AG08396 (cell line): ENCODE data around the gene CAMTA1.

Experiments
- DNase-seq: peaks from one replicate; pipeline ENCODE4 v3.0.0; 2012; ENCODE audit warnings: low spot score, mixed read lengths

Gene CAMTA1

GRCh38 chr1:7656557-7657215, 871.4 kb downstream of the CAMTA1 start:
- DNase-seq, result no peak

- DNase-seq, result no peak
Measured at GRCh38 chr1:7657287-7658016, 872.2 kb downstream of the CAMTA1 start.

DNA sequence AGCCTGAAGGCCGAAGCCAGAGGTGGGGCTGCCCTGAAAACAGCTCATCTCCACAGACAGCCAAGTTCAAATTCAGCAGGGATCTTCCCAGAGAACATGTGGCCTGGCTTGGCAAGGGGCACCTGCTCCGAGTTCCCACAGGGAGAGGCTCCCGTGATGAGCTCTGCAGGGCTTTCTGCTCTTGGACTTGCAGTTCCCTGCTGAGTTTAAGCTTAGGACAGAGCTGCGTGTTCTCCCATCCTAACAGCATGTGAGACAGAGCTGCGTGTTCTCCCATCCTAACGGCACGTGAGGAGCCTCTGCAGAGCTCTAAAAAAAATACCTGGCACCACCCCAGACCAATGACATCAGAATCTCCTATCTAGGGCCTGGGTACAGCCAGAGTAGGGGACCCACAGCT, 872.8 kb downstream of the CAMTA1 start:
- no peak for DNase-seq

DNA sequence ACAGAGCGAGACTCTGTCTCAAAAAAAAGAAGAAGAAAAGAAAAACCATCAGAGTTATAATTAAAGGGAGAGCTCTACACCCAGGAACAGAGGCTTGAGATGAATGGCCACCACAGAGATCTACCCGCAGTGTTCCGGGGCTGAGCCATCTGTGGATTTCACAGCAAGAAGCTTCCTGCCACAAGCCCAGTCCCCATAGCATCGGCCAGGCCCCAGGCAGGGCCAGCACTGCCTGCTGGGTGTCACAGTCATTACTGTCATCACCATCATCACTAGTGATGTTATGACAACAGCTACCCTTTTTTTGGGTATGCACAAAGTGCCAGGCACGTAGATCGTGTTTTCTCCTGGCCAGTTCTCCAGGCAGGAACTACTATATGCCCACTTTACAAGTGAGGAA, 874.3 kb downstream of the CAMTA1 start:
- no peak for DNase-seq

DNA sequence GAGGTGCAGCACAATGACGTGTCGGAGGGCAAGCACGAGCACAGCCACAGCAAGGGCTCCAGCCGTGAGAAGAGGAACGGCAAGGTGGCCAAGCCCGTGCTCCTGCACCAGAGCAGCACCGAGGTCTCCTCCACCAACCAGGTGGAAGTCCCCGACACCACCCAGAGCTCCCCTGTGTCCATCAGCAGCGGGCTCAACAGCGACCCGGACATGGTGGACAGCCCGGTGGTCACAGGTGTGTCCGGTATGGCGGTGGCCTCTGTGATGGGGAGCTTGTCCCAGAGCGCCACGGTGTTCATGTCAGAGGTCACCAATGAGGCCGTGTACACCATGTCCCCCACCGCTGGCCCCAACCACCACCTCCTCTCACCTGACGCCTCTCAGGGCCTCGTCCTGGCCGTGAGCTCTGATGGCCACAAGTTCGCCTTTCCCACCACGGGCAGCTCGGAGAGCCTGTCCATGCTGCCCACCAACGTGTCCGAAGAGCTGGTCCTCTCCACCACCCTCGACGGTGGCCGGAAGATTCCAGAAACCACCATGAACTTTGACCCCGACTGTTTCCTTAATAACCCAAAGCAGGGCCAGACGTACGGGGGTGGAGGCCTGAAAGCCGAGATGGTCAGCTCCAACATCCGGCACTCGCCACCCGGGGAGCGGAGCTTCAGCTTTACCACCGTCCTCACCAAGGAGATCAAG, 878.3 kb downstream of the CAMTA1 start:
- no peak for DNase-seq

DNA sequence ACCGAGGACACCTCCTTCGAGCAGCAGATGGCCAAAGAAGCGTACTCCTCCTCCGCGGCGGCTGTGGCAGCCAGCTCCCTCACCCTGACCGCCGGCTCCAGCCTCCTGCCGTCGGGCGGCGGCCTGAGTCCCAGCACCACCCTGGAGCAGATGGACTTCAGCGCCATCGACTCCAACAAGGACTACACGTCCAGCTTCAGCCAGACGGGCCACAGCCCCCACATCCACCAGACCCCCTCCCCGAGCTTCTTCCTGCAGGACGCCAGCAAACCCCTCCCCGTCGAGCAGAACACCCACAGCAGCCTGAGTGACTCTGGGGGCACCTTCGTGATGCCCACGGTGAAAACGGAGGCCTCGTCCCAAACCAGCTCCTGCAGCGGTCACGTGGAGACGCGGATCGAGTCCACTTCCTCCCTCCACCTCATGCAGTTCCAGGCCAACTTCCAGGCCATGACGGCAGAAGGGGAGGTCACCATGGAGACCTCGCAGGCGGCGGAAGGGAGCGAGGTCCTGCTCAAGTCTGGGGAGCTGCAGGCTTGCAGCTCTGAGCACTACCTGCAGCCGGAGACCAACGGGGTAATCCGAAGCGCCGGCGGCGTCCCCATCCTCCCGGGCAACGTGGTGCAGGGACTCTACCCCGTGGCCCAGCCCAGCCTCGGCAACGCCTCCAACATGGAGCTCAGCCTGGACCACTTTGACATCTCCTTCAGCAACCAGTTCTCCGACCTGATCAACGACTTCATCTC, 879.1 kb downstream of the CAMTA1 start:
- no peak for DNase-seq

GRCh38 chr1:7664893-7665250, 879.6 kb downstream of the CAMTA1 start:
- no peak for DNase-seq

GRCh38 chr1:7666249-7666648, 881.0 kb downstream of the CAMTA1 start:
- DNase-seq, result no peak

GRCh38 chr1:7667159-7667558, 881.9 kb downstream of the CAMTA1 start:
- no peak for DNase-seq

DNA sequence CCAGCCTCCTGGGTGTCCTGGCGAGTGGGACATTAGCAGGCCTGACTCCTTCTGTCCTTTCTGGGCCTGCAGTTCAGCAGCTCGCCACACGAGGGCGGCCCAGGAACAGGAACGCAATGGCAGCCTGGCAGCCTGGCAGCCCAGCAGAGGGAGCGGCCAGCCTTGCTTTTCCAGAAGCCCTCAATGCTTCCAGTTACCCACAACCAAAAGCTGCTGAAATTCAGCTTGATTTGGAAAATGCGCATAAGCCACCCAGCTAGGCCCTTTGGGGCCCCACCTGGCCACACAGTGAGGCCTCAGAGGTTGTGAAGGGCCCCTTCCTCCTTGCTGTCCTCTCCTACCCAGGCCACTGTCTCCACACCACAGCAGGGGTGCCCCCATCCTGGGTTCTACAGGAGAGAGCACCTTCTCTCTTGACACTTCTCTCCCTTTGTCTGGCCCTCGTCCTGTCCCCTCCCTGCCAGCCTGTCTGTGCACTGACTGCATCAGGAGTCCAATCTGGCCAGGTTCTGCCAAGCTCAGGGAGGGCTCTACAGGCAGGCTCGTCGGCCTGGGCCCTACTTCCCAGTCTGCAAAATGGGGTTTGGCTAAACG, 882.5 kb downstream of the CAMTA1 start:
- DNase-seq, result peak; percentile 94

DNA sequence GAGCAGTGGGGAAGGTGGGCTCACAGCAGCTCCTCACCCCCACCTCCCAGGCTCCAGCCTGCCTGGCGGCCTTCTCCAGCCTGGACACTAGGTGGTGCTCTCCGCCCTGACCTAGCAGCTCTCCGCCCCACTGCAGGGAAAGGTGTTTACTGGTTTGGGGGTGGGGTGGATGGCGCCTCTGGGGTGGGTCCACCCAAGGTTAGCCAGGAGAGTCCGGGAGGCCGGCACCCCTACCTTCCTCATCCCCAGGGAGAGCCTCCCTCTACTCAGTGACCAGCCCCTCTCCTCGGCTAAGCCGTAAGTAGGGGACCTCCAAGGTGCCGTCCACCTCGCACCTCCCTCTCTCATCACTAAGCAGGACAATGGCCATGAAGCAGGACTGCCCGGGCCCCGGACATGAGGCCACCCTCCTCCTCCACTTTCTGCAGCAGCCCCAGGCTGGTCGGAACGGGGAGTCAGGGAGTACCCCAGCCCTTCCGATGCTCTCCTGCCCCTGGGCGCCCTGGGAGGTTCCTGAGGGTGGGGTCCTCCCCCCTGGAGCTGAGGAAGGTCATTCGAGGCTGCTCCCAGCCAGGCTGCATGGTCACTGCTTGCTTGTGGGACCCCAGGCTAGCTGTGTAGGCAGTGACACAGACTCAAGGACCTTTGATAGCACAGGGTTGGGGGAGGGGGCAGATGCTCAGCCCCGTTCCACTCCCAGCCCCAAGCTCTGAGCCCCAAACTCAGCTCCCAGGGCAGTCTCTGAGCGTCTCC, 884.5 kb downstream of the CAMTA1 start:
- DNase-seq, result peak; percentile 80

- no peak for DNase-seq
Measured at GRCh38 chr1:7670334-7671145, 885.3 kb downstream of the CAMTA1 start.

DNA sequence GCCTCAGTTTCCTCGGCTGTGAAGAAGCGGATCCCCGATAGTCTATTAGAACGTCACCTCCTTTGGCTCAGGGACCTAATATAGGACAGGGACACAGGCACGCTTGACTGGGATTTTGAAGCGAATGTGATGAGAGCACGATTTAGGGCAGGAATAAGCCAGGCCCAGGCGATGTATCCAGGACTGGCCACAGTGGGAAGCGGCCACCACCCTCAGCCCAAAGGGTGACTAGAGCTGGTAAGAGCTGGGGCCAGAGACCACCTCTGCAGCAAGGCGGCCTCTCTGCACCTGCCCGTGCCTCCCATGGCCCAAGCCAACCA, 885.9 kb downstream of the CAMTA1 start:
- no peak for DNase-seq

- no peak for DNase-seq
Measured at GRCh38 chr1:7671676-7672075, 886.4 kb downstream of the CAMTA1 start.

- DNase-seq, result no peak
Measured at GRCh38 chr1:7672864-7673263, 887.6 kb downstream of the CAMTA1 start.

DNA sequence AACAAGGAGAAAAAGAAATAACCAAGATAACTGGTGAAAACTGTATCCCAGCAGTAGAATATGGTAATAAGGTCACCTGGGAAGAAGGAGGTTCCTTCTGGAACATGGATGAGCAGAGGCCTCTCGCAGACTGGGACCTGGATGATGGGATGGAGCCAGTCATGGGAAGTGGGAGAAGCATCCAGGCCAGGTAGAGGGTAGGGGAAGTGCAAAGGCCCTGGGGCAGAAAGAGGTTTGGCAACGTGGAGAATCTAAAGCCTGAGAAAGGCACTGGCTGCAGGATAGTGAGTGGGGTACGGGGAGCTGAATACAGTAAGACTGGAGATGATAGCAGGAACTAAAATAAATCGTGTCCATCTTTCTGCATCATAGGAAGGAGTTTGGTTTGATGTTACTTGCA, 889.7 kb downstream of the CAMTA1 start:
- DNase-seq, result no peak

DNA sequence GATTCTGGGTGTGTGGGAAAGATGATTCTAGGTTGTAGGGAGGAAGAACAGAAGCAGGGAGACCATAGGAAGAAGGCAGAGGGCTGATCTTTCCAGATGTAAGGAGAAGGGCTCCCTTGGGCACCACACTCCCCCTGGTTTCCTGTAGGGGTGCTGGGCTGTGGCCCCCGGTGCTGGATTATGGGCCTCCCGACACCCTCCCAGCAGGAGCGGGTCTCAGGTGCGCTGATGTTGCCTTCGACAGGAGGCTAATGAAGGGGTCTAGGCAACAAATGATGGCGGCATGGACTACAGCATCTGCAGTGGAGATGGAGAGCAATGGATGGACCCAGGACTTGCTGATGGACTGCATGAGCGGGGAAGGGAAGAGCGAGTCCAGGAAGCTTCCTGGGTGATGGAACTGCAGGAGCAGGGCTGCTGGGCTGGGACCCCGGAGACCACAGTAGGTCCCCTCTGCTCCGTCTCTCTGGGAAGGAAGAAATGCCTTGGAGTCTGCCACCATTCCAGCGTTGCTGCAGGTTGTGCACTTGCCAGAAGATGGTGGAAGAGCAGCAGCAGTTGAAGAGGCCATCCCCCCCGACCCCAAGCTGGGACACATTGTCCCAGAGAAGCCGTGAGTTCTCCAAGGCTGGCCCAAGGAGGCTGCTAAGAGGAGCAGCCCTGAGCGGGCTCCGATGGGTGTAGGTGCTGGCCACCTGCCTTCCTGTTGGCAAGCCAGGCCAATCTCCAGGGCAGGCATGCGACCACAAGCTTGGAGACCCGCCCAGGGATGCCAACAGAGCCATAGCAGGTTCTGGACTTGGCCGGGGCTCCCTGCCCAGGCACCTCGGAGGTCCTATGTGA, 890.4 kb downstream of the CAMTA1 start:
- no peak for DNase-seq

DNA sequence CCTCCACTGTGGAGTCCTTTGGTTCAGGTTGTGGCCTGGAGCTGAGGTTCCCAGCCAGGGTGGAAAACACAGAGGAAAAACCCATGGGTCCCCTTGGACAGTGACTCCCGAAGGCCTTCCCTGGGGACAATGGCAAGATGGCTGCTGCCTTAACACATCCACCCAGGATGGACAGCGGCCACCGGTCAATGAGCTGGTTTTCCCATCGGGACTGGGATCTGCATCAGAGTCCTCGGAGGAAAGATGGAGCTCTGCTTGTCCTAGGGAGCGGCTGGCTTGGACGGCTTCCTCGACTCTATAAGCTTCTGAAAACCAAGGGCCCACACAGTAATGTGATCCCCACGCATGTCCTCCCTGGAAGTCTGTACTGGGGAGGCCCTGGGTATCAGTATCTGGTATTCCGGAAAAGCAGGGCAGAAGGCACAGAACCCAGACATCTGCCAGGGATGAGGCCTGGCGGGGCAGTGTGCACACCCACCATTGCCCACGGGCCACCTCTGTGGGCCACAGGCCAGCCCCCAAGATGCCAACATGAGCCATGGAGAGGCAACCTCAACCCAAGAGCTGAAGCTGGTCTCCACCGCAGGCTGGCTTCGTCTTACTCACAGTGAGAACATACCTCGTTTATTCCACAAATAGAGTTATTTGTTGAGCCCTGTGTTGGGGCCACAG, 891.2 kb downstream of the CAMTA1 start:
- DNase-seq, result no peak

DNA sequence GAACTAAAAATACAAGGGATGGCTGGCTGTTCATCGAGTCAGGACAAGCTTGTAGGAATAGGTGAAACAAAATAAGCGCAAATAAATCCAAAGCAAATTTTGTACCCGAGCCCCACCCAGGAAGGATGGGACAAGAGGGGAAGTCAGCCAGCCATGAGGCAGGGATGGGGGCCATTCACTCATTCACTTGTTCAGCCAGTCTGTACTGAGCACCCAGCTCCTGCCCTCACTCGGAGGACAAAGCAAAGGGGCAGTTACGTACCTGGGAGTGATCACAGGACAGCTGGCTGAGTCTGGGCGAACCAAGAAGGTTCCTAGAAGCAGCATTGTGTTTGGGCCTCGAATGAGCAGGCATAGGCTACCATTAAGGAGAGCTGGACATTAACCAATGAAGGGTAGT, 891.9 kb downstream of the CAMTA1 start:
- DNase-seq, result no peak
